Muscle layer of duodenum (tissue), 2 donors: ENCODE measurements around the gene CD93.

ENCODE experiments used
- H3K27ac ChIP-seq: one replicate; pipeline ENCODE4 v1.7.0; 2013; ENCODE audit warnings: mild to moderate bottlenecking, low read length
- H3K27me3 ChIP-seq: one replicate; pipeline ENCODE4 v1.7.0; 2013; ENCODE audit warnings: low read depth, mild to moderate bottlenecking, control low read depth, low read length
- H3K36me3 ChIP-seq, 2 donors: one replicate each; pipeline ENCODE4 v1.7.0; 2013; ENCODE audit warnings: low read length in 2 of 2, control low read depth in 1 of 2, mild to moderate bottlenecking in 1 of 2; ENCODE audit not compliant: insufficient read depth in 2 of 2, control insufficient read depth in 1 of 2
- H3K4me1 ChIP-seq, 2 donors: one replicate each; pipeline ENCODE4 v1.7.0; 2013; ENCODE audit warnings: low read length in 2 of 2, mild to moderate bottlenecking in 2 of 2, control low read depth in 1 of 2, moderate library complexity in 1 of 2; ENCODE audit not compliant: insufficient read depth in 2 of 2, control insufficient read depth in 1 of 2
- H3K4me3 ChIP-seq, 2 donors: one replicate each; pipeline ENCODE4 v1.7.0; 2013; ENCODE audit warnings: low read length in 2 of 2, low read depth in 1 of 2, mild to moderate bottlenecking in 1 of 2
- H3K9me3 ChIP-seq, 2 donors: one replicate each; pipeline ENCODE4 v1.7.0; 2013; ENCODE audit warnings: low read length in 2 of 2, control low read depth in 1 of 2, mild to moderate bottlenecking in 1 of 2; ENCODE audit not compliant: control insufficient read depth in 1 of 2
- donor health status: healthy.

Gene CD93

GRCh38 chr20:23096097-23096496 lies 10.0 kb upstream of the CD93 start:
- Histone ChIP-seq H3K36me3 (no peaks in the 10 kb centered on the region), H3K27me3 (no peaks in the 10 kb centered on the region), H3K27ac (no peak overlapping the region), H3K9me3 (no peaks in the 10 kb centered on the region), H3K4me3 (no peak overlapping the region), H3K4me1 (no peaks in the 10 kb centered on the region)

- H3K4me1 ChIP-seq = no peaks in the 10 kb centered on the region
- H3K4me3 ChIP-seq = no peak overlapping the region
- H3K9me3 ChIP-seq = no peaks in the 10 kb centered on the region
- no peaks in the 10 kb centered on the region for H3K36me3 ChIP-seq
- no peak overlapping the region for H3K27ac ChIP-seq
- H3K27me3 ChIP-seq = no peaks in the 10 kb centered on the region
Measured at GRCh38 chr20:23095499-23095898, 9.4 kb upstream of the CD93 start.

DNA sequence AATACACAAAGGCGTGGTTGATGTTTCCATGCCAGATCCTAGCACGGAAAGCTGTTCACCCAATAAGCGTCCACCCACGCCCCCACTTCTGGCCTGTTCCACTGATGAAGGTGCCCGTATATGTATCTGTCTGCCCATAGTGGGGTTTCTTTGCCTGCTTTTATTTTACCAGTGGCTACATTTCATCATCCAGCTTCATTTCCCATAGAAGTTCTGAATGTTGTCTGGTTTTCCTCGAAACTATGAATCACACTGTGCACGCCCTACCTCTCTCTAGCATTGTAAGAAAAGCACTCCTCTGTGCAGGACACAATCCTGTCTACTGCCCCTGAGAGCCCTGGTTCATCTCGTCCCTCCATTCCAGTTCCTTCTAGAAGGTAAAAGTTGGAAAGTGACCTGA lies 8.8 kb upstream of the CD93 start:
- Histone ChIP-seq H3K9me3 (no peaks in the 10 kb centered on the region), H3K4me1 (no peaks in the 10 kb centered on the region), H3K36me3 (no peaks in the 10 kb centered on the region)

GRCh38 chr20:23094213-23094896 lies 8.2 kb upstream of the CD93 start:
- Histone ChIP-seq H3K27ac (no peak overlapping the region), H3K4me1 (no peaks in the 10 kb centered on the region), H3K27me3 (no peaks in the 10 kb centered on the region), H3K4me3 (no peak overlapping the region), H3K36me3 (no peaks in the 10 kb centered on the region), H3K9me3 (no peaks in the 10 kb centered on the region)

More for the DNA sequence above, 8.8 kb upstream of the CD93 start:
- H3K27ac ChIP-seq = no peak overlapping the region
- no peak overlapping the region for H3K4me3 ChIP-seq
- H3K27me3 ChIP-seq = no peaks in the 10 kb centered on the region

GRCh38 chr20:23093613-23094012 lies 7.5 kb upstream of the CD93 start:
- Histone ChIP-seq H3K4me3 (no peak overlapping the region), H3K27ac (no peak overlapping the region), H3K36me3 (no peaks in the 10 kb centered on the region), H3K27me3 (no peaks in the 10 kb centered on the region), H3K9me3 (no peaks in the 10 kb centered on the region), H3K4me1 (no peaks in the 10 kb centered on the region)

GRCh38 chr20:23092861-23093495 lies 6.9 kb upstream of the CD93 start:
- Histone ChIP-seq H3K4me3 (no peak overlapping the region), H3K36me3 (no peaks in the 10 kb centered on the region), H3K4me1 (no peaks in the 10 kb centered on the region), H3K9me3 (no peaks in the 10 kb centered on the region), H3K27ac (no peak overlapping the region), H3K27me3 (no peaks in the 10 kb centered on the region)

GRCh38 chr20:23092384-23092756 lies 6.2 kb upstream of the CD93 start:
- Histone ChIP-seq H3K9me3 (no peaks in the 10 kb centered on the region), H3K27me3 (no peaks in the 10 kb centered on the region), H3K27ac (no peak overlapping the region)

DNA sequence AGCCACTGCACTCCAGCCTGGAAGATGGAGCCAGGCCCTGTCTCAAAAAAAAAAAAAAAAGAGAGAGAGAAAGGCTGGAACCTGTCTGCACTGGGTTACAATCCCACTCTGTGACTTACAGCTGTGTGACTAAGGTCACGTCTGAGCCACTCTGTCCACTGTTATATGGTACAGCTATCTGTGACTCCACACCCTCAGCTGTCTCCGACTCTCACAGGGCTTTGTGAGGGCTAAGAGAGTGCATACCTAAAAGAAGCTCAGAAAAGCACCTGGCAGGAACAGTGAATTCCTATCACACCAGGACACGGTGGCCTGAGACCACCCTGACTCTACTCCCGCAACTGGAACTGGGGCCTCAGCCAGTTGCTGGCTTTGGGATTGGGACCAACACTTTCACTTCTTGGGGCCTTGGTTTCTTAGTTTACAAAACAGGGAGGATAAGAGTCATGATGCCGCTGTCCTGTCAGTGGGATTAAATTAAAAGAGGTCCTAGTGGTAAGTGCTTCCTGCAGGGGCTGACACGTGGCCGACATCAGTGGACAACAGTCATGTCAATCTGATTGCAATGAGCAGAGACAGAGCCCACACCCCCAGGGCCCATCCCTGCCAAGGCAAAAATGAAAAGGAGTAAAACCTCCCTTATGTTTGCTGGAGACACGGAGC lies 5.7 kb upstream of the CD93 start:
- H3K4me3 ChIP-seq = no peak overlapping the region
- H3K36me3 ChIP-seq = no peaks in the 10 kb centered on the region
- H3K27ac ChIP-seq = no peak overlapping the region
- H3K27me3 ChIP-seq = no peaks in the 10 kb centered on the region
- H3K9me3 ChIP-seq = no peaks in the 10 kb centered on the region
- no peaks in the 10 kb centered on the region for H3K4me1 ChIP-seq

More at GRCh38 chr20:23092384-23092756, 6.2 kb upstream of the CD93 start:
- no peaks in the 10 kb centered on the region for H3K36me3 ChIP-seq
- H3K4me1 ChIP-seq = no peaks in the 10 kb centered on the region
- no peak overlapping the region for H3K4me3 ChIP-seq

- no peaks in the 10 kb centered on the region for H3K4me1 ChIP-seq
- no peaks in the 10 kb centered on the region for H3K36me3 ChIP-seq
- H3K27ac ChIP-seq = no peak overlapping the region
- no peaks in the 10 kb centered on the region for H3K27me3 ChIP-seq
- H3K9me3 ChIP-seq = no peaks in the 10 kb centered on the region
- H3K4me3 ChIP-seq = no peak overlapping the region
Measured at GRCh38 chr20:23090878-23091277, 4.8 kb upstream of the CD93 start.

- Histone ChIP-seq H3K36me3 (no peaks in the 10 kb centered on the region), H3K27ac (no peak overlapping the region), H3K9me3 (no peaks in the 10 kb centered on the region), H3K27me3 (no peaks in the 10 kb centered on the region), H3K4me3 (no peak overlapping the region), H3K4me1 (no peaks in the 10 kb centered on the region)
Measured at GRCh38 chr20:23090147-23090546, 4.0 kb upstream of the CD93 start.

GRCh38 chr20:23088866-23089265 lies 2.7 kb upstream of the CD93 start:
- Histone ChIP-seq H3K4me1 (no peaks in the 10 kb centered on the region), H3K9me3 (no peaks in the 10 kb centered on the region), H3K27ac (no peak overlapping the region), H3K36me3 (no peaks in the 10 kb centered on the region), H3K4me3 (no peak overlapping the region), H3K27me3 (no peaks in the 10 kb centered on the region)
